GM10266 (cell line): ENCODE measurements around the gene ANKS1B.

ENCODE experiments used
- DNase-seq: peaks from one replicate; pipeline ENCODE4 v3.0.0; 2012; ENCODE audit errors: extremely low spot score
- TF ChIP-seq, protein P1 (sequence below): IDR thresholded peaks from 2 replicates; pipeline ENCODE4 v1.5.1; 2012; ENCODE audit warnings: mild to moderate bottlenecking, low read depth; ENCODE audit not compliant: control insufficient read depth, insufficient read depth; ENCODE audit errors: missing control alignments

Gene ANKS1B

DNA sequence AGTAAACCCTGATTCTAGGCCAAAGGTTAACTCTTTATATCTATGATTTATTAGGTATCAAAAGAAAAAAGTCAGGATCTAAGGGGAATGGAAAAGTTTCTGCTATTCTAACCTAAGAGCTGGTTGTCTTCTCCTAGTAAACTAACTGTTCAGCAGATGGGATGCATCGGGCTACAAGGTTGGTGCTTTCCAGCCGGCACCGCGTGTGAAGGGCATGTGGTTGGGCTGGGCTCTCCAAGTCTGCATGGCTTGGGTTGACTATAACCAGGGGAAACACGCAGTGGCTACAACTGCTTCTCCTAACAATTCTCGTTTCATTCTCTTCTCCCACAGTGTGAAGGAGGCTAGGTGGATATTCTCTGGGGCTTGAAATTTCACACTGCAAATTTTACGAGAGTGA, 985.2 kb downstream of the ANKS1B start:
- DNase-seq: no peak
- TF ChIP-seq, protein P1, sequence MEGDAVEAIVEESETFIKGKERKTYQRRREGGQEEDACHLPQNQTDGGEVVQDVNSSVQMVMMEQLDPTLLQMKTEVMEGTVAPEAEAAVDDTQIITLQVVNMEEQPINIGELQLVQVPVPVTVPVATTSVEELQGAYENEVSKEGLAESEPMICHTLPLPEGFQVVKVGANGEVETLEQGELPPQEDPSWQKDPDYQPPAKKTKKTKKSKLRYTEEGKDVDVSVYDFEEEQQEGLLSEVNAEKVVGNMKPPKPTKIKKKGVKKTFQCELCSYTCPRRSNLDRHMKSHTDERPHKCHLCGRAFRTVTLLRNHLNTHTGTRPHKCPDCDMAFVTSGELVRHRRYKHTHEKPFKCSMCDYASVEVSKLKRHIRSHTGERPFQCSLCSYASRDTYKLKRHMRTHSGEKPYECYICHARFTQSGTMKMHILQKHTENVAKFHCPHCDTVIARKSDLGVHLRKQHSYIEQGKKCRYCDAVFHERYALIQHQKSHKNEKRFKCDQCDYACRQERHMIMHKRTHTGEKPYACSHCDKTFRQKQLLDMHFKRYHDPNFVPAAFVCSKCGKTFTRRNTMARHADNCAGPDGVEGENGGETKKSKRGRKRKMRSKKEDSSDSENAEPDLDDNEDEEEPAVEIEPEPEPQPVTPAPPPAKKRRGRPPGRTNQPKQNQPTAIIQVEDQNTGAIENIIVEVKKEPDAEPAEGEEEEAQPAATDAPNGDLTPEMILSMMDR: no peak

DNA sequence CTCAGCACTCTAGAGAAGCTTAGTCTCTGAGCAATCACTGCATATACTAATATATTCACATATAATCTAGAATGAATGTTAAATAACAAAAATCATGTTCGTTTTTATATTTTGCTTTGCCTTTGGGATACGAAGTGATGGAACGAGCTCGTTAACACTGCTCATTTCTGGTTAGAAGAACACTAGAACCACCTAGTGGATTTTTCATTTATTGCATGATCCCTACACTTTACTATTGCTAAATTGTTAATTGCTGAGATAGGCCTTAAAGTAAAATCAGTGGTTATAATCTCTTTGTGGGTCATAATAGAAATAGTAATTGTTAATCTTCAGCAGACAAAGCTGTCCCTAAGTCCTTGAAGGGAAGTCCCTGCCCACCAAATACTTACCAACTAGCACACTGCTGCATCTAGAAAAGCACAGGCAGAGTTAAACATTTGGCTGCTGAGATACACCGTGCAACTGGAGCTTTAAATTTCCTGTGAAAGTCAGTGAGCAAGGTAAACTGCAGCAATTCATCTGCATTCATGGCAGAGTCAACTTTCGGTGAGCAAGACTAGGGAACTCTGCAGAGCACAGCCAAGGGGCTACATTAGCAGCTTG, 985.9 kb downstream of the ANKS1B start:
- TF ChIP-seq, protein P1: peak; percentile 63
- peak; percentile 38 for DNase-seq

DNA sequence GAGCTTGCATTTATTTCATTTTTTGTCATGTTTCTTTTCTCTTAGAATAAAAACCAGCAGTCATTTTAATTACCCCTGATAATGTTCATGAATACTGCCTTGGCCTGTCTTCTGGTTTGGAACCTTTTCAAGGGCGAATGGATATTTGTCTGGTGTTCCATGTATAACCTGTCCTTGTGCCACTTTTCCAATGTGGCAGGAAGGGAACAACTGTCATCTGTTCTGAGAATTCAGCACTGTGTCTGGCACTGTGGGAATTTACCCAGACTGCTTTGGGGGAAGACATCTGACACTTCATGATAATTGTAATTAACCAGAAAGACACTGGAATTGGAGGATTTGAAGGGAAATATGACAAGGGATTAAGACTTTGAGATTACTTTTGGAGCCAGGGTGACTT, 986.8 kb downstream of the ANKS1B start:
- TF ChIP-seq, protein P1: no peak
- no peak for DNase-seq

DNA sequence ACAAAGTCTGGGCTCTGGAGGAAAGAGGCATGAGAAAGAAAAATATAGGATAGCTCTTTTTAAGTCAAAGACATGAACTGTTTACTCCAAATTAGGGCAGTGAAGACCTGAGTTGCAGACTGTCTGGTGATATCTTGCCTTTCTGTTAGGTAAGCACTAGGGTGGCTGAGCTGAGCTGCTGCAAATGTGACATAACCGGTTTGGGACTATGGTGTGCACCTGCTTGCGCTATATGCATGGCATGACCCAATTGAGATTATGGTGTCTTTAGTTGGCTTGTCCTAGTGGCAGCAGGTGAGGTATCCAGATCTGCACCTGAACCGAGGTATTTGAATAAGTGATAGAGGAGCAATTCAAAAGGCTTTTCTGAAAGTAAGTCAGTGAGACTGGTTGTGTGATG, 994.1 kb downstream of the ANKS1B start:
- no peak for DNase-seq
- TF ChIP-seq, protein P1: no peak

DNA sequence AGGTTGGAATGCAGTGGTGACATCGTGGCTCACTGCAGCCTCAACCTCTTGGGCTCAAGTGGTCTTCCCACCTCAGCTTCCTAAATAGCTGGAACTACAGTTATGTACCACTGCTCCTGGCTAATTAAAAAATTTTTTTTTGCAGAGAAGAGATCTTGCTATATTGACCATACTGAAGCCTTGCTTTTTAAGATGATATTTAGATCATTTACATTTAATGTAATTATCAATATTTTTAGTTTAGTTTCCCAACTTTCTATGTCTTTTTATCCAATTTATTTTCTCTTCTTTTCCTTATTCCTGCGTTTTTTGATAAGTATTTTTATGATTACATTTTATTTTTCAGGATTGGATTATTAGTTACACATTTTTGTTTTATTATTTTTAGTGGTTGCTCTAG, 999.6 kb downstream of the ANKS1B start:
- no peak for DNase-seq
- TF ChIP-seq, protein P1: no peak

DNA sequence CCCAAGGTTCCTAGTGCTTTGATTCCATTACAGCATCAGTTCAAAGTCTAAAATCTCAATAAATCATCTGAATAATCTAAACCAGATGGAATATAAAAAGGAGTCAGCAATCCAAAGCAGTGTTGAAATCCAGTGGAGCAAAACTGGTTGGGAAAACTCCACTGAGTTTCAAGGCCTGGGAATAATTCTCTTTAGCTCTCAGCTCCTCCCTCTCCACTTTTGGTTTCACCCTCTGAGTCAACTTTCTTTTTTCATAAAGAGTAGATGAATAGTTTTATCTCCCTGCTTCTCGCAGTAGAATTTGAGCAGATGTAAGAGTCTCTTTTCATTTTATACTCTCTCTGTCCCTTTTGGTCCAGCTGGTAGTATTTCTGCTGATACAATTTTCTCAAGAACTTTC, 1001.1 kb downstream of the ANKS1B start:
- TF ChIP-seq, protein P1: no peak
- peak; percentile 17 for DNase-seq

DNA sequence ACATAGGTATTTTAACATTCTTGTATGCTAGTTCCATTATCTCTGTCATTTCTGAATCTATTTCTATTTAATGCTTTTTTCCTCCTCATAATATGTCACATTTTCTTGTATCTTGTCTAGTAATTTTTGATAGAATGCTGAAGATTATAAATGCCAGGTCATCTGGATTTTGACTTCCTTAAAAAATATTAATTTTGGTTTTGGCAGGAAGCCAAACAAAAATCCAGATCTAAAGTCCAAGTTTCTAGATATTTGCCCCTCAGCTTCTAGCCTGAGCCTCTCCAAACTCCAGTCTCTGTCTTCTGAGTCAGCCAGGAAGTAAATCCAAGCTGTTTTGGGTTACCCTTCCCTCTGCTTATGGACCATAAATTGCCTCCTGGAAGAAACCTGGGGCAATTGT, 1004.2 kb downstream of the ANKS1B start:
- TF ChIP-seq, protein P1: no peak
- DNase-seq: no peak
